ELF-1 (cell line): ENCODE measurements around the gene KRT83.
"Not testable (repeated sequence)": the region's sequence is repeated elsewhere in the genome, so short reads cannot be mapped to it uniquely, and the experiment has no call there.

Experiments used
- DNase-seq: peaks from one replicate; pipeline ENCODE4 v3.0.0-alpha.2; 2016; ENCODE audit warnings: low read depth, low spot score

Gene KRT83

GRCh38 chr12:52353766-52354165 lies 32.6 kb upstream of the KRT83 start:
- no peak for DNase-seq

GRCh38 chr12:52352951-52353350 lies 31.8 kb upstream of the KRT83 start:
- DNase-seq, result no peak

- DNase-seq, result no peak
Measured at GRCh38 chr12:52351196-52352059, 30.2 kb upstream of the KRT83 start.

- DNase-seq, result no peak
Measured at GRCh38 chr12:52350786-52351185, 29.6 kb upstream of the KRT83 start.

GRCh38 chr12:52350021-52350620 lies 28.9 kb upstream of the KRT83 start:
- no peak for DNase-seq

- no peak for DNase-seq
Measured at GRCh38 chr12:52349196-52349595, 28.0 kb upstream of the KRT83 start.

GRCh38 chr12:52347551-52348510 lies 26.6 kb upstream of the KRT83 start:
- no peak for DNase-seq

- no peak for DNase-seq
Measured at GRCh38 chr12:52347016-52347415, 25.8 kb upstream of the KRT83 start.

- DNase-seq, result no peak
Measured at GRCh38 chr12:52346593-52346992, 25.4 kb upstream of the KRT83 start.

GRCh38 chr12:52345041-52345440 lies 23.8 kb upstream of the KRT83 start:
- DNase-seq, result not testable (repeated sequence)

- no peak for DNase-seq
Measured at GRCh38 chr12:52344111-52344510, 22.9 kb upstream of the KRT83 start.

GRCh38 chr12:52343550-52343949 lies 22.4 kb upstream of the KRT83 start:
- DNase-seq, result no peak

GRCh38 chr12:52342781-52343490 lies 21.7 kb upstream of the KRT83 start:
- DNase-seq, result no peak

GRCh38 chr12:52341066-52341580 lies 19.9 kb upstream of the KRT83 start:
- DNase-seq, result no peak

GRCh38 chr12:52338241-52338960 lies 17.2 kb upstream of the KRT83 start:
- DNase-seq, result no peak

- no peak for DNase-seq
Measured at GRCh38 chr12:52337054-52337453, 15.9 kb upstream of the KRT83 start.

- DNase-seq, result no peak
Measured at GRCh38 chr12:52336641-52337040, 15.4 kb upstream of the KRT83 start.

- DNase-seq, result no peak
Measured at GRCh38 chr12:52335598-52336262, 14.5 kb upstream of the KRT83 start.

- no peak for DNase-seq
Measured at GRCh38 chr12:52334185-52334584, 13.0 kb upstream of the KRT83 start.

- no peak for DNase-seq
Measured at GRCh38 chr12:52333321-52333720, 12.1 kb upstream of the KRT83 start.
